ENCODE measurements around the gene TK2. TPM values are rescaled to one million over a fixed set of nuclear protein-coding genes. Genes with fewer than 3 reads are reported as not detected.

Gene TK2
- total RNA-seq, 1 experiment from 2014 or later, result 5.0 TPM

DNA sequence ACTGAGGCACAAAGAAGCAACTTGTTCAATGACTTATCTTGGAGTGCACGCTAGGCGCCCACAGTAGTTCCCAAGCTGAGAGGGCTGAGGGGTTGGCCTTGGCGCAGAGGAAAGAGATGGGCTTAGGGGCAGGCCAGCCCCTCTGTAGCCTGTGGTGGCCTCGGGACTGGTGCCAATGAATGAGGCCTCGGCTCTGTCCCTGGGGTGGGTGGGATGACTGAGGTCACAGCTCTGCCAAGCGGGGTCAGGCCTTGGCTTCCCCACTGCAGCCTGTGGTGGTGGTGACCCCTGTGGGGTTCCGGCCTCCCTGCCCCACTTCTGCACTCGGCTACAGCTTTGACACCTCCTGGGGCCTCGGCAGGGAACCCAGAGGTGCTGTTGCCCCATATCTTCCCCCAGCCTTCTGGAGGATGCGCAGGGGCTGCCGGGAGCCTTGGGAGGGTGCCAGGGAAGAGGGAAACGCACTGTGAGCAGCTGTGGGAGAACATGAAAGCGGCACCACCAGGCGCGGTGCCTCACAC lies 76.8 kb downstream of the TK2 start:
- no peak overlapping the region for H3K27ac Mint-ChIP-seq
- H3K27me3 Mint-ChIP-seq (ENCODE audit: low read depth), result peaks cover 8% of the 10 kb centered on the region; the same call in 1 of the 2 replicates
- H3K4me1 Mint-ChIP-seq, result peaks cover 23% of the 10 kb centered on the region
- ChIA-PET CTCF (interaction anchor here (0.5 to 2.7 kb wide), 9 partner anchors 23 to 398 kb away, joined by 3 to 17 read pairs (median 3); no protein-coding TSS in a partner anchor), POLR2A (interaction anchor here (0.6 kb wide), 1 partner anchor 44 kb away, joined by 3 read pairs; no protein-coding TSS in a partner anchor)
- no peak for ATAC-seq
- TF ChIP-seq, protein P1, sequence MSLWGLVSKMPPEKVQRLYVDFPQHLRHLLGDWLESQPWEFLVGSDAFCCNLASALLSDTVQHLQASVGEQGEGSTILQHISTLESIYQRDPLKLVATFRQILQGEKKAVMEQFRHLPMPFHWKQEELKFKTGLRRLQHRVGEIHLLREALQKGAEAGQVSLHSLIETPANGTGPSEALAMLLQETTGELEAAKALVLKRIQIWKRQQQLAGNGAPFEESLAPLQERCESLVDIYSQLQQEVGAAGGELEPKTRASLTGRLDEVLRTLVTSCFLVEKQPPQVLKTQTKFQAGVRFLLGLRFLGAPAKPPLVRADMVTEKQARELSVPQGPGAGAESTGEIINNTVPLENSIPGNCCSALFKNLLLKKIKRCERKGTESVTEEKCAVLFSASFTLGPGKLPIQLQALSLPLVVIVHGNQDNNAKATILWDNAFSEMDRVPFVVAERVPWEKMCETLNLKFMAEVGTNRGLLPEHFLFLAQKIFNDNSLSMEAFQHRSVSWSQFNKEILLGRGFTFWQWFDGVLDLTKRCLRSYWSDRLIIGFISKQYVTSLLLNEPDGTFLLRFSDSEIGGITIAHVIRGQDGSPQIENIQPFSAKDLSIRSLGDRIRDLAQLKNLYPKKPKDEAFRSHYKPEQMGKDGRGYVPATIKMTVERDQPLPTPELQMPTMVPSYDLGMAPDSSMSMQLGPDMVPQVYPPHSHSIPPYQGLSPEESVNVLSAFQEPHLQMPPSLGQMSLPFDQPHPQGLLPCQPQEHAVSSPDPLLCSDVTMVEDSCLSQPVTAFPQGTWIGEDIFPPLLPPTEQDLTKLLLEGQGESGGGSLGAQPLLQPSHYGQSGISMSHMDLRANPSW (CRISPR knock-in tag; conservative IDR thresholded peaks at IDR 0.05; ENCODE audit: low read depth), result no peak
- TF ChIP-seq, protein P2, sequence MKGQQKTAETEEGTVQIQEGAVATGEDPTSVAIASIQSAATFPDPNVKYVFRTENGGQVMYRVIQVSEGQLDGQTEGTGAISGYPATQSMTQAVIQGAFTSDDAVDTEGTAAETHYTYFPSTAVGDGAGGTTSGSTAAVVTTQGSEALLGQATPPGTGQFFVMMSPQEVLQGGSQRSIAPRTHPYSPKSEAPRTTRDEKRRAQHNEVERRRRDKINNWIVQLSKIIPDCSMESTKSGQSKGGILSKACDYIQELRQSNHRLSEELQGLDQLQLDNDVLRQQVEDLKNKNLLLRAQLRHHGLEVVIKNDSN (CRISPR knock-in tag; IDR thresholded peaks at IDR 0.05), result no peak
- no peak for TF ChIP-seq JAZF1 (CRISPR knock-in tag; IDR thresholded peaks at IDR 0.05)
- TF ChIP-seq, protein P3, sequence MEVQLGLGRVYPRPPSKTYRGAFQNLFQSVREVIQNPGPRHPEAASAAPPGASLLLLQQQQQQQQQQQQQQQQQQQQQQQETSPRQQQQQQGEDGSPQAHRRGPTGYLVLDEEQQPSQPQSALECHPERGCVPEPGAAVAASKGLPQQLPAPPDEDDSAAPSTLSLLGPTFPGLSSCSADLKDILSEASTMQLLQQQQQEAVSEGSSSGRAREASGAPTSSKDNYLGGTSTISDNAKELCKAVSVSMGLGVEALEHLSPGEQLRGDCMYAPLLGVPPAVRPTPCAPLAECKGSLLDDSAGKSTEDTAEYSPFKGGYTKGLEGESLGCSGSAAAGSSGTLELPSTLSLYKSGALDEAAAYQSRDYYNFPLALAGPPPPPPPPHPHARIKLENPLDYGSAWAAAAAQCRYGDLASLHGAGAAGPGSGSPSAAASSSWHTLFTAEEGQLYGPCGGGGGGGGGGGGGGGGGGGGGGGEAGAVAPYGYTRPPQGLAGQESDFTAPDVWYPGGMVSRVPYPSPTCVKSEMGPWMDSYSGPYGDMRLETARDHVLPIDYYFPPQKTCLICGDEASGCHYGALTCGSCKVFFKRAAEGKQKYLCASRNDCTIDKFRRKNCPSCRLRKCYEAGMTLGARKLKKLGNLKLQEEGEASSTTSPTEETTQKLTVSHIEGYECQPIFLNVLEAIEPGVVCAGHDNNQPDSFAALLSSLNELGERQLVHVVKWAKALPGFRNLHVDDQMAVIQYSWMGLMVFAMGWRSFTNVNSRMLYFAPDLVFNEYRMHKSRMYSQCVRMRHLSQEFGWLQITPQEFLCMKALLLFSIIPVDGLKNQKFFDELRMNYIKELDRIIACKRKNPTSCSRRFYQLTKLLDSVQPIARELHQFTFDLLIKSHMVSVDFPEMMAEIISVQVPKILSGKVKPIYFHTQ (CRISPR knock-in tag; IDR thresholded peaks at IDR 0.05), result no peak
- TF ChIP-seq KAT7 (CRISPR knock-in tag; IDR thresholded peaks at IDR 0.05; ENCODE audit: borderline replicate concordance), result no peak
- TF ChIP-seq, protein P4, sequence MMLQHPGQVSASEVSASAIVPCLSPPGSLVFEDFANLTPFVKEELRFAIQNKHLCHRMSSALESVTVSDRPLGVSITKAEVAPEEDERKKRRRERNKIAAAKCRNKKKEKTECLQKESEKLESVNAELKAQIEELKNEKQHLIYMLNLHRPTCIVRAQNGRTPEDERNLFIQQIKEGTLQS (CRISPR knock-in tag; conservative IDR thresholded peaks at IDR 0.05), result no peak
- TF ChIP-seq TEAD1 (CRISPR knock-in tag; IDR thresholded peaks at IDR 0.05), result no peak
- TF ChIP-seq, protein P5, sequence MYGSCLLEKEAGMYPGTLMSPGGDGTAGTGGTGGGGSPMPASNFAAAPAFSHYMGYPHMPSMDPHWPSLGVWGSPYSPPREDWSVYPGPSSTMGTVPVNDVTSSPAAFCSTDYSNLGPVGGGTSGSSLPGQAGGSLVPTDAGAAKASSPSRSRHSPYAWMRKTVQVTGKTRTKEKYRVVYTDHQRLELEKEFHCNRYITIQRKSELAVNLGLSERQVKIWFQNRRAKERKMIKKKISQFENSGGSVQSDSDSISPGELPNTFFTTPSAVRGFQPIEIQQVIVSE (CRISPR knock-in tag; IDR thresholded peaks at IDR 0.05; ENCODE audit: borderline replicate concordance), result no peak
- no peak for TF ChIP-seq NFATC4 (CRISPR knock-in tag; IDR thresholded peaks at IDR 0.05)
- TF ChIP-seq ZNF416 (CRISPR knock-in tag; IDR thresholded peaks at IDR 0.05), result no peak
- TF ChIP-seq, protein P6, sequence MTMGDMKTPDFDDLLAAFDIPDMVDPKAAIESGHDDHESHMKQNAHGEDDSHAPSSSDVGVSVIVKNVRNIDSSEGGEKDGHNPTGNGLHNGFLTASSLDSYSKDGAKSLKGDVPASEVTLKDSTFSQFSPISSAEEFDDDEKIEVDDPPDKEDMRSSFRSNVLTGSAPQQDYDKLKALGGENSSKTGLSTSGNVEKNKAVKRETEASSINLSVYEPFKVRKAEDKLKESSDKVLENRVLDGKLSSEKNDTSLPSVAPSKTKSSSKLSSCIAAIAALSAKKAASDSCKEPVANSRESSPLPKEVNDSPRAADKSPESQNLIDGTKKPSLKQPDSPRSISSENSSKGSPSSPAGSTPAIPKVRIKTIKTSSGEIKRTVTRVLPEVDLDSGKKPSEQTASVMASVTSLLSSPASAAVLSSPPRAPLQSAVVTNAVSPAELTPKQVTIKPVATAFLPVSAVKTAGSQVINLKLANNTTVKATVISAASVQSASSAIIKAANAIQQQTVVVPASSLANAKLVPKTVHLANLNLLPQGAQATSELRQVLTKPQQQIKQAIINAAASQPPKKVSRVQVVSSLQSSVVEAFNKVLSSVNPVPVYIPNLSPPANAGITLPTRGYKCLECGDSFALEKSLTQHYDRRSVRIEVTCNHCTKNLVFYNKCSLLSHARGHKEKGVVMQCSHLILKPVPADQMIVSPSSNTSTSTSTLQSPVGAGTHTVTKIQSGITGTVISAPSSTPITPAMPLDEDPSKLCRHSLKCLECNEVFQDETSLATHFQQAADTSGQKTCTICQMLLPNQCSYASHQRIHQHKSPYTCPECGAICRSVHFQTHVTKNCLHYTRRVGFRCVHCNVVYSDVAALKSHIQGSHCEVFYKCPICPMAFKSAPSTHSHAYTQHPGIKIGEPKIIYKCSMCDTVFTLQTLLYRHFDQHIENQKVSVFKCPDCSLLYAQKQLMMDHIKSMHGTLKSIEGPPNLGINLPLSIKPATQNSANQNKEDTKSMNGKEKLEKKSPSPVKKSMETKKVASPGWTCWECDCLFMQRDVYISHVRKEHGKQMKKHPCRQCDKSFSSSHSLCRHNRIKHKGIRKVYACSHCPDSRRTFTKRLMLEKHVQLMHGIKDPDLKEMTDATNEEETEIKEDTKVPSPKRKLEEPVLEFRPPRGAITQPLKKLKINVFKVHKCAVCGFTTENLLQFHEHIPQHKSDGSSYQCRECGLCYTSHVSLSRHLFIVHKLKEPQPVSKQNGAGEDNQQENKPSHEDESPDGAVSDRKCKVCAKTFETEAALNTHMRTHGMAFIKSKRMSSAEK (CRISPR knock-in tag; IDR thresholded peaks at IDR 0.05; ENCODE audit: borderline replicate concordance), result no peak
- TF ChIP-seq, protein P7, sequence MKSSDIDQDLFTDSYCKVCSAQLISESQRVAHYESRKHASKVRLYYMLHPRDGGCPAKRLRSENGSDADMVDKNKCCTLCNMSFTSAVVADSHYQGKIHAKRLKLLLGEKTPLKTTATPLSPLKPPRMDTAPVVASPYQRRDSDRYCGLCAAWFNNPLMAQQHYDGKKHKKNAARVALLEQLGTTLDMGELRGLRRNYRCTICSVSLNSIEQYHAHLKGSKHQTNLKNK (CRISPR knock-in tag; IDR thresholded peaks at IDR 0.05), result no peak
- TF ChIP-seq, protein P8, sequence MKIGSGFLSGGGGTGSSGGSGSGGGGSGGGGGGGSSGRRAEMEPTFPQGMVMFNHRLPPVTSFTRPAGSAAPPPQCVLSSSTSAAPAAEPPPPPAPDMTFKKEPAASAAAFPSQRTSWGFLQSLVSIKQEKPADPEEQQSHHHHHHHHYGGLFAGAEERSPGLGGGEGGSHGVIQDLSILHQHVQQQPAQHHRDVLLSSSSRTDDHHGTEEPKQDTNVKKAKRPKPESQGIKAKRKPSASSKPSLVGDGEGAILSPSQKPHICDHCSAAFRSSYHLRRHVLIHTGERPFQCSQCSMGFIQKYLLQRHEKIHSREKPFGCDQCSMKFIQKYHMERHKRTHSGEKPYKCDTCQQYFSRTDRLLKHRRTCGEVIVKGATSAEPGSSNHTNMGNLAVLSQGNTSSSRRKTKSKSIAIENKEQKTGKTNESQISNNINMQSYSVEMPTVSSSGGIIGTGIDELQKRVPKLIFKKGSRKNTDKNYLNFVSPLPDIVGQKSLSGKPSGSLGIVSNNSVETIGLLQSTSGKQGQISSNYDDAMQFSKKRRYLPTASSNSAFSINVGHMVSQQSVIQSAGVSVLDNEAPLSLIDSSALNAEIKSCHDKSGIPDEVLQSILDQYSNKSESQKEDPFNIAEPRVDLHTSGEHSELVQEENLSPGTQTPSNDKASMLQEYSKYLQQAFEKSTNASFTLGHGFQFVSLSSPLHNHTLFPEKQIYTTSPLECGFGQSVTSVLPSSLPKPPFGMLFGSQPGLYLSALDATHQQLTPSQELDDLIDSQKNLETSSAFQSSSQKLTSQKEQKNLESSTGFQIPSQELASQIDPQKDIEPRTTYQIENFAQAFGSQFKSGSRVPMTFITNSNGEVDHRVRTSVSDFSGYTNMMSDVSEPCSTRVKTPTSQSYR (CRISPR knock-in tag; IDR thresholded peaks at IDR 0.05), result no peak
- TF ChIP-seq GABPB1 (CRISPR knock-in tag; IDR thresholded peaks at IDR 0.05), result no peak
- no peak for TF ChIP-seq SMAD4 (CRISPR knock-in tag; IDR thresholded peaks at IDR 0.05)
- no peak for TF ChIP-seq MXD4 (CRISPR knock-in tag; IDR thresholded peaks at IDR 0.05; ENCODE audit: borderline replicate concordance)
- TF ChIP-seq, protein P9, sequence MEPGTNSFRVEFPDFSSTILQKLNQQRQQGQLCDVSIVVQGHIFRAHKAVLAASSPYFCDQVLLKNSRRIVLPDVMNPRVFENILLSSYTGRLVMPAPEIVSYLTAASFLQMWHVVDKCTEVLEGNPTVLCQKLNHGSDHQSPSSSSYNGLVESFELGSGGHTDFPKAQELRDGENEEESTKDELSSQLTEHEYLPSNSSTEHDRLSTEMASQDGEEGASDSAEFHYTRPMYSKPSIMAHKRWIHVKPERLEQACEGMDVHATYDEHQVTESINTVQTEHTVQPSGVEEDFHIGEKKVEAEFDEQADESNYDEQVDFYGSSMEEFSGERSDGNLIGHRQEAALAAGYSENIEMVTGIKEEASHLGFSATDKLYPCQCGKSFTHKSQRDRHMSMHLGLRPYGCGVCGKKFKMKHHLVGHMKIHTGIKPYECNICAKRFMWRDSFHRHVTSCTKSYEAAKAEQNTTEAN (CRISPR knock-in tag; IDR thresholded peaks at IDR 0.05), result no peak
- TF ChIP-seq ZBTB21 (CRISPR knock-in tag; IDR thresholded peaks at IDR 0.05; ENCODE audit: borderline replicate concordance), result no peak
- TF ChIP-seq NR1H2 (CRISPR knock-in tag; IDR thresholded peaks at IDR 0.05), result no peak
- TF ChIP-seq, protein P10, sequence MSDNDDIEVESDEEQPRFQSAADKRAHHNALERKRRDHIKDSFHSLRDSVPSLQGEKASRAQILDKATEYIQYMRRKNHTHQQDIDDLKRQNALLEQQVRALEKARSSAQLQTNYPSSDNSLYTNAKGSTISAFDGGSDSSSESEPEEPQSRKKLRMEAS (CRISPR knock-in tag; IDR thresholded peaks at IDR 0.05), result no peak
- no peak overlapping the region for H3K4me3 Mint-ChIP-seq
- no peak for DNase-seq (ENCODE audit: low spot score)
- H3K9me3 Mint-ChIP-seq, result no peaks in the 10 kb centered on the region
- no peaks in the 10 kb centered on the region for H3K36me3 Mint-ChIP-seq
